K562 (cell line): ENCODE results near the gene NIPBL. TPM values are rescaled to one million over a fixed set of nuclear protein-coding genes. Genes with fewer than 3 reads are reported as not detected.
A peak's percentile ranks its signal among the peaks of the same experiment; 100 is the strongest.

Experiments
- ATAC-seq: fragments of 200-7000 bp; cut with Tn5 transposase; 3 replicates; pipeline ENCODE4 v1.9.1; 2020; ENCODE audit warnings: moderate library complexity
- BruUV-seq: library from RNA; stranded (reverse); fragments of 400-500 nt; replicated peaks from 2 replicates; lab custom pipeline; 2021; lab: Mats Ljungman, UMichigan
- CTCF ChIA-PET: fragments of 300-600 bp; formaldehyde crosslinking; extraction: SDS; loops from one replicate; lab custom pipeline; 2021; ENCODE audit warnings: low intra/inter-chr PET ratio; lab: Yijun Ruan, JAX
- POLR2A ChIA-PET: fragments of 300-600, 350-650 bp; sonication (Branson Sonifier 250); formaldehyde crosslinking; extraction: SDS; loops from one replicate; lab custom pipeline; 2021; ENCODE audit warnings: antibody characterized with exemption, inconsistent platforms; lab: Yijun Ruan, JAX
- DNase-seq, 4 experiments: peaks; one replicate each; pipeline versions ENCODE4 v3.0.0 to v3.0.0-alpha.2; 2011 to 2018; ENCODE audit warnings: low spot score in 3 of 4, mixed read lengths in 3 of 4; ENCODE audit errors: extremely low read depth in 1 of 4
- FAIRE-seq: peaks from 2 replicates; lab custom pipeline; 2011; peaks lifted over from hg19 to GRCh38; lab: Jason Lieb, UNC
- H2AFZ ChIP-seq: 2 replicates; pipeline ENCODE4 v1.6.0; 2011; ENCODE audit warnings: low read depth, low read length, control low read depth, inconsistent platforms
- H3K27ac ChIP-seq: fragments of 200-600 bp; 3 replicates; pipeline ENCODE4 v1.8.0; 2011; ENCODE audit warnings: low read depth, mild to moderate bottlenecking, control low read depth, inconsistent platforms, low read length, moderate library complexity, mixed read lengths; ENCODE audit errors: extremely low read depth
- H3K27me3 ChIP-seq, 2 experiments: fragments of 300-600 bp in 1 of 2; 2 replicates in 1 of 2; 3 replicates in 1 of 2; pipeline versions ENCODE4 v1.6.0 to v1.8.0; 2011; ENCODE audit warnings: inconsistent platforms in 2 of 2, low read length in 2 of 2, mild to moderate bottlenecking in 1 of 2, mixed read lengths in 1 of 2, moderate library complexity in 1 of 2; ENCODE audit not compliant: control insufficient read depth in 2 of 2, insufficient read depth in 2 of 2
- H3K36me3 ChIP-seq: fragments of 300-600 bp; 3 replicates; pipeline ENCODE4 v1.8.0; 2011; ENCODE audit warnings: mild to moderate bottlenecking, low read length, inconsistent platforms; ENCODE audit not compliant: control insufficient read depth, insufficient read depth
- H3K4me1 ChIP-seq, 2 experiments: fragments of 200-600 bp in 1 of 2; replicated peaks in 1 of 2; 2 replicates in 1 of 2; 3 replicates in 1 of 2; pipeline versions ENCODE4 v1.5.1 to v1.8.0; 2011; ENCODE audit warnings: inconsistent platforms in 2 of 2, low read length in 2 of 2, mild to moderate bottlenecking in 1 of 2, mixed read lengths in 1 of 2, moderate library complexity in 1 of 2; ENCODE audit not compliant: control insufficient read depth in 2 of 2, insufficient read depth in 2 of 2
- H3K4me2 ChIP-seq: 2 replicates; pipeline ENCODE4 v1.6.1; 2011; ENCODE audit warnings: low read length, control low read depth, inconsistent platforms, mixed read lengths; ENCODE audit not compliant: insufficient read depth
- H3K4me3 ChIP-seq: fragments of 200-600 bp; sonication (generic), shearing (Covaris generic); 2 replicates; pipeline ENCODE4 v1.5.1; 2016; ENCODE audit warnings: control low read depth, inconsistent platforms
- H3K79me2 ChIP-seq: fragments of 200-600 bp; 3 replicates; pipeline ENCODE4 v1.8.0; 2011; ENCODE audit warnings: low read length, inconsistent platforms; ENCODE audit not compliant: control insufficient read depth, insufficient read depth
- H3K9ac ChIP-seq, 2 experiments: 2 replicates each; pipeline versions ENCODE4 v1.6.0 to v1.6.1; 2011; ENCODE audit warnings: low read depth in 2 of 2, low read length in 2 of 2, control low read depth in 1 of 2, inconsistent platforms in 1 of 2, mild to moderate bottlenecking in 1 of 2, mixed read lengths in 1 of 2; ENCODE audit not compliant: insufficient read depth in 1 of 2
- H3K9me1 ChIP-seq: one replicate; pipeline ENCODE4 v1.6.0; 2011; ENCODE audit warnings: inconsistent platforms, mild to moderate bottlenecking, low read length, moderate library complexity; ENCODE audit not compliant: control insufficient read depth, insufficient read depth
- H3K9me3 ChIP-seq: replicated peaks from 2 replicates; pipeline ENCODE4 v1.5.1; 2011; ENCODE audit warnings: low read depth, low read length, inconsistent platforms; ENCODE audit not compliant: control insufficient read depth, insufficient read depth
- H4K20me1 ChIP-seq: replicated peaks from 2 replicates; pipeline ENCODE4 v1.6.1; 2011; ENCODE audit warnings: low read length, inconsistent platforms, mixed read lengths; ENCODE audit not compliant: control insufficient read depth, insufficient read depth
- CBFA2T3 ChIP-seq: fragments of 450-650 bp; IDR thresholded peaks from 2 replicates; pipeline ENCODE4 v1.6.1; 2017
- CHD1 ChIP-seq: fragments of 200-600 bp; sonication (generic); IDR thresholded peaks from one replicate; pipeline ENCODE4 v1.6.1; 2012; ENCODE audit warnings: mild to moderate bottlenecking, moderate library complexity, low read length, inconsistent platforms
- CREBBP ChIP-seq: IDR thresholded peaks from one replicate; pipeline ENCODE4 v1.6.1; 2012; ENCODE audit warnings: low read depth, mild to moderate bottlenecking, control low read depth, inconsistent platforms, low read length
- ELF1 ChIP-seq: fragments of 200-800 bp; sonication (Bioruptor generic); IDR thresholded peaks from 2 replicates; pipeline ENCODE4 v1.6.1; 2016; ENCODE audit warnings: missing genetic modification characterization, missing compliant biosample characterization
- GABPA ChIP-seq: fragments of 200-800 bp; sonication (Bioruptor generic); conservative IDR thresholded peaks from 2 replicates; pipeline ENCODE4 v1.6.1; 2016; ENCODE audit warnings: low read depth, missing genetic modification characterization, missing compliant biosample characterization
- HDAC1 ChIP-seq, 2 experiments: fragments of 450-650 bp; IDR thresholded peaks; 2 replicates each; pipeline ENCODE4 v1.6.1; 2016 to 2017; ENCODE audit warnings: inconsistent platforms in 1 of 2, mild to moderate bottlenecking in 1 of 2, moderate library complexity in 1 of 2
- ID3 ChIP-seq, 2 experiments: fragments of 250-450 bp in 1 of 2; fragments of 450-650 bp in 1 of 2; sonication (Bioruptor Pico) in 1 of 2; IDR thresholded peaks; 2 replicates each; pipeline versions ENCODE4 v1.6.1 to v1.8.0; 2016 to 2021; ENCODE audit warnings: mild to moderate bottlenecking in 2 of 2, moderate library complexity in 2 of 2, missing compliant biosample characterization in 1 of 2, missing genetic modification characterization in 1 of 2
- MYBL2 ChIP-seq, 2 experiments: fragments of 450-650 bp in 1 of 2; sonication (generic) in 1 of 2; formaldehyde crosslinking in 1 of 2; IDR thresholded peaks; 2 replicates each; pipeline versions ENCODE4 v1.6.1 to v1.8.1; 2017 to 2022; ENCODE audit warnings: borderline replicate concordance in 1 of 2, inconsistent platforms in 1 of 2, low read depth in 1 of 2, mild to moderate bottlenecking in 1 of 2, missing genetic modification reagents in 1 of 2, moderate library complexity in 1 of 2
- NCOA4 ChIP-seq: fragments of 450-650 bp; IDR thresholded peaks from 2 replicates; pipeline ENCODE4 v1.6.1; 2018; ENCODE audit warnings: mild to moderate bottlenecking; ENCODE audit not compliant: partially characterized antibody
- POLR2H ChIP-seq: IDR thresholded peaks from 2 replicates; pipeline ENCODE4 v1.6.1; 2016; ENCODE audit warnings: missing genetic modification characterization, low read depth, mild to moderate bottlenecking, control low read depth, missing compliant biosample characterization, moderate library complexity
- SIRT6 ChIP-seq: IDR thresholded peaks from one replicate; pipeline ENCODE4 v1.6.1; 2012; ENCODE audit warnings: low read depth, mild to moderate bottlenecking, control low read depth, inconsistent platforms, low read length, moderate library complexity
- TBP ChIP-seq: optimal IDR thresholded peaks from 2 replicates; pipeline ENCODE3; 2011; ENCODE audit warnings: low read depth, low read length, improper control_type of control experiment
- UBTF ChIP-seq, 2 experiments: IDR thresholded peaks; 2 replicates each; pipeline ENCODE4 v1.6.1; 2012; ENCODE audit warnings: improper control_type of control experiment in 2 of 2, low read depth in 2 of 2, low read length in 2 of 2, borderline replicate concordance in 1 of 2
- WGBS: fragments of 100-300 bp; shearing (Covaris generic); methylation state at CpG from one replicate; pipeline ENCODE4 v1.1.6; 2016; ENCODE audit warnings: low coverage, mixed read lengths; ENCODE audit not compliant: insufficient coverage; ENCODE audit errors: missing lambda C conversion rate; 5-methylcytosine and 5-hydroxymethylcytosine counted together
- in situ Hi-C: fragments of 300-500 bp; cut with MboI; formaldehyde crosslinking; loops from 4 replicates; pipeline ENCODE4 v1.15.0; 2018; ENCODE audit warnings: inconsistent platforms, mixed read lengths
- intact Hi-C: fragments of 100-400 bp; cut with micrococcal nuclease; formaldehyde crosslinking; loops from 2 replicates; pipeline ENCODE4 v1.14.2; 2022
- polyA plus RNA-seq, 8 experiments: library from polyadenylated mRNA; depleted of rRNA in 4 of 8; stranded (reverse) in 5 of 8; unstranded in 3 of 8; fragments of >200 nt; fragmentation: Nextera tagmentation in 2 of 8; fragmentation: Illumina TruSeq in 1 of 8; extraction: Ambion mirVana in 2 of 8; extraction: Trizol in 1 of 8; gene quantifications; 2 replicates each; pipeline versions ENCODE4 v1.2.1 to v1.2.3, GENCODE V29; 2011 to 2014; ENCODE audit warnings: inconsistent platforms in 1 of 8, missing spikeins in 1 of 8
- total RNA-seq, 7 experiments: library from RNA; depleted of rRNA in 6 of 7; stranded (reverse); fragments of >200 nt in 6 of 7; fragmentation: Illumina TruSeq in 2 of 7; extraction: Trizol in 2 of 7; gene quantifications; 2 replicates each; pipeline versions ENCODE4 v1.2.1 to v1.2.3, GENCODE V29; 2011 to 2021; ENCODE audit warnings: low replicate concordance in 1 of 7
- TF ChIP-seq, protein P1 (sequence below): sonication (generic); formaldehyde crosslinking; IDR thresholded peaks from 2 replicates; pipeline ENCODE4 v1.8.1; 2022; ENCODE audit warnings: missing genetic modification reagents

Gene NIPBL
- total and polyA plus RNA-seq, 9 of the 15 experiments (the other 6 are each of a cell fraction or from before 2014, with no cell fraction given) = 12.9 to 56.7 (median 38.9) TPM

DNA sequence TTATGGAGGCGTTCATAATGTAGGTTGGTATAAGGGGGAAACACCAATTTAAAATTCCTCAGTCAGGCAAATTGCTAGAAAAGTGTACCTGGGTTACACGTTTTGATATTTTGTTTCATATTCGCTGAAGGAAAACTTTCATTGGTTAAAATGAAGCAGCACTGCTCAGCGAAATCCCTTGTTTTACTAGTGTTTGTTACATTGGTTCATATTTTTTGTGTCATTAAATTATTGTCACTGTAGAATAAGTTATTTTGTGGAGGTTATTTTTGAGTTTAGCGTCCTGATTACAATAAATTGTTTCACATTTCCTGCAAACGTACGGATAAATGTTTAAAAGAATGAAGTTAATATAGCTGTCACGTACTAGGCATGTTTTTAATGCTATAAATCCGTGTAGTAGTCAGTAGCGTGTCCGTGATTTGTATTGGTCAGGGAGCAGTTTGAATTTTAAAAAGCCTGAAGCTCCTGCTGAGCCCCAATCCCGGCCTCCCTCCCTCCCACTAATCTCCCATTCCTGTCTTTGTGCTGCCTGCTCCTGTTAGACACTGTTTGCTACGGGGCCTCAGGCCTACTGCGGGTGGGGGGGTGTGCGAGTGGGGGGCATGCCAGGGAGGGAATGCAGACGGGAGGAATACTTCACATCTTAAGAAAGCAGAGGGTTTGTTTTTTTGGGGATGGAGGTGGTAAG is 2.0 kb downstream of the NIPBL start:
- H3K4me3 ChIP-seq = peak overlapping the region; percentile 93
- H3K79me2 ChIP-seq = peaks cover 99% of the 10 kb centered on the region
- no peak for FAIRE-seq
- peak overlapping the region; percentile 73 to 87; a peak in 3 of 4 replicates for H3K9ac ChIP-seq
- ChIA-PET POLR2A (interaction anchor here (0.6 to 3.9 kb wide), 2 partner anchors 7 to 16 kb away, joined by 3 to 31 read pairs; no protein-coding TSS in a partner anchor), CTCF (interaction anchor here (1.0 kb wide), 1 partner anchor 65 kb away, joined by 3 read pairs; no protein-coding TSS in a partner anchor)
- ATAC-seq = peak; percentile 31
- peaks cover 13 to 19% of the 10 kb centered on the region in 2 experiments; a peak in 4 of 5 replicates for H3K4me1 ChIP-seq
- 2% methylated on average over 16 of the region's 16 CpGs for WGBS
- no peaks in the 10 kb centered on the region for H3K27me3 ChIP-seq
- H4K20me1 ChIP-seq = peaks cover 12% of the 10 kb centered on the region; the same call in 1 of the 2 replicates
- H3K4me2 ChIP-seq = peak overlapping the region; percentile 98
- intact Hi-C loops = loop anchor here (10.0 kb wide), 2 partner anchors 496 to 644 kb away; partner anchors contain the start of genes NUP155 and WDR70
- peak overlapping the region; percentile 85; the same call in 2 of the 3 replicates for H3K27ac ChIP-seq
- no peak overlapping the region for H2AFZ ChIP-seq
- in situ Hi-C loops = no loop called here
- no peaks in the 10 kb centered on the region for H3K9me3 ChIP-seq
- no TSS peak for BruUV-seq
- no peaks in the 10 kb centered on the region for H3K9me1 ChIP-seq
- DNase-seq = peak; percentile 37 to 82 (median 58)
- no peaks in the 10 kb centered on the region for H3K36me3 ChIP-seq
- TF ChIP-seq UBTF (IDR thresholded peaks at IDR 0.05; ENCODE audit: borderline replicate concordance in 1 of 2, low read depth in 2 of 2, low read length in 2 of 2) (peak in 1 of 2 experiments; percentile 65; a peak in 1 of 4 replicates), ELF1 (tag) (peak; percentile 24; the same call in 1 of the 2 replicates), CREBBP (no peak), ID3 (CRISPR knock-in tag; IDR thresholded peaks at IDR 0.05) (no peak), ID3 (tag; IDR thresholded peaks at IDR 0.05) (no peak), GABPA (tag) (0 out of 2 replicates have a peak, but pooled peaks have one; percentile 1), SIRT6 (no peak), MYBL2 (IDR thresholded peaks at IDR 0.05; ENCODE audit: low read depth) (peak; percentile 94), MYBL2 (CRISPR knock-in tag; IDR thresholded peaks at IDR 0.05; ENCODE audit: borderline replicate concordance) (no peak), HDAC1 (IDR thresholded peaks at IDR 0.05) (peak in 1 of 2 experiments; percentile 57; a peak in 1 of 4 replicates), NCOA4 (no peak), TBP (peak; percentile 19), CBFA2T3 (no peak), POLR2H (tag) (0 out of 2 replicates have a peak, but pooled peaks have one; percentile 6), CHD1 (peak; percentile 58)
- TF ChIP-seq, protein P1, sequence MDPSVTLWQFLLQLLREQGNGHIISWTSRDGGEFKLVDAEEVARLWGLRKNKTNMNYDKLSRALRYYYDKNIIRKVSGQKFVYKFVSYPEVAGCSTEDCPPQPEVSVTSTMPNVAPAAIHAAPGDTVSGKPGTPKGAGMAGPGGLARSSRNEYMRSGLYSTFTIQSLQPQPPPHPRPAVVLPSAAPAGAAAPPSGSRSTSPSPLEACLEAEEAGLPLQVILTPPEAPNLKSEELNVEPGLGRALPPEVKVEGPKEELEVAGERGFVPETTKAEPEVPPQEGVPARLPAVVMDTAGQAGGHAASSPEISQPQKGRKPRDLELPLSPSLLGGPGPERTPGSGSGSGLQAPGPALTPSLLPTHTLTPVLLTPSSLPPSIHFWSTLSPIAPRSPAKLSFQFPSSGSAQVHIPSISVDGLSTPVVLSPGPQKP (CRISPR knock-in tag) = no peak
